Keratinocyte (primary cell): ENCODE results near the gene ABLIM2. TPM values are rescaled to one million over a fixed set of nuclear protein-coding genes. Genes with fewer than 3 reads are reported as not detected.

Source experiments
- DNase-seq: peaks from one replicate; pipeline ENCODE4 v3.0.0-alpha.2; 2011; ENCODE audit warnings: low read depth, missing footprints, low spot score
- FAIRE-seq: peaks from 2 replicates; lab custom pipeline; 2011; peaks lifted over from hg19 to GRCh38; lab: Jason Lieb, UNC
- H2AFZ ChIP-seq: 2 replicates; pipeline ENCODE4 v1.6.0; 2012; ENCODE audit warnings: low read length, control low read depth, inconsistent platforms; ENCODE audit not compliant: control insufficient read depth
- H3K27ac ChIP-seq: 2 replicates; pipeline ENCODE4 v1.5.1; 2011; ENCODE audit warnings: low read length; ENCODE audit not compliant: control insufficient read depth, insufficient read depth
- H3K27me3 ChIP-seq: 3 replicates; pipeline ENCODE4 v1.6.0; 2011; ENCODE audit warnings: low read length; ENCODE audit not compliant: control insufficient read depth, insufficient read depth; ENCODE audit errors: extremely low read depth
- H3K36me3 ChIP-seq, 2 experiments: 2 replicates in 1 of 2; 3 replicates in 1 of 2; pipeline ENCODE4 v1.5.1; 2011; ENCODE audit warnings: low read length in 2 of 2, mild to moderate bottlenecking in 1 of 2; ENCODE audit not compliant: control insufficient read depth in 2 of 2, insufficient read depth in 2 of 2; ENCODE audit errors: extremely low read depth in 1 of 2
- H3K4me1 ChIP-seq: 3 replicates; pipeline ENCODE4 v1.5.1; 2011; ENCODE audit warnings: low read length; ENCODE audit not compliant: control insufficient read depth, insufficient read depth; ENCODE audit errors: extremely low read depth
- H3K4me2 ChIP-seq: 3 replicates; pipeline ENCODE4 v1.6.0; 2011; ENCODE audit warnings: low read depth, low read length; ENCODE audit not compliant: control insufficient read depth, insufficient read depth; ENCODE audit errors: extremely low read depth
- H3K4me3 ChIP-seq, 3 experiments: fragments of 200-600 bp in 1 of 3; sonication (generic) in 1 of 3; 2 replicates in 2 of 3; 3 replicates in 1 of 3; pipeline ENCODE4 v1.5.1; 2011 to 2016; ENCODE audit warnings: low read length in 3 of 3, mild to moderate bottlenecking in 3 of 3, control low read depth in 2 of 3, inconsistent platforms in 1 of 3, low read depth in 1 of 3, mixed read lengths in 1 of 3, mixed run types in 1 of 3, moderate library complexity in 1 of 3; ENCODE audit not compliant: control insufficient read depth in 2 of 3, insufficient read depth in 2 of 3; ENCODE audit errors: extremely low read depth in 1 of 3
- H3K79me2 ChIP-seq: 2 replicates; pipeline ENCODE4 v1.6.0; 2012; ENCODE audit warnings: low read length; ENCODE audit not compliant: control insufficient read depth, insufficient read depth
- H3K9ac ChIP-seq: 3 replicates; pipeline ENCODE4 v1.6.0; 2011; ENCODE audit warnings: low read length; ENCODE audit not compliant: control insufficient read depth, insufficient read depth; ENCODE audit errors: extremely low read depth
- H3K9me1 ChIP-seq: 3 replicates; pipeline ENCODE4 v1.6.0; 2011; ENCODE audit warnings: low read length; ENCODE audit not compliant: control insufficient read depth, insufficient read depth; ENCODE audit errors: extremely low read depth
- H3K9me3 ChIP-seq: 2 replicates; pipeline ENCODE4 v1.5.1; 2012; ENCODE audit warnings: low read depth, low read length; ENCODE audit not compliant: control insufficient read depth
- H4K20me1 ChIP-seq: 3 replicates; pipeline ENCODE4 v1.6.0; 2011; ENCODE audit warnings: low read length; ENCODE audit not compliant: control insufficient read depth, insufficient read depth; ENCODE audit errors: extremely low read depth
- EZH2 ChIP-seq: IDR thresholded peaks from one replicate; pipeline ENCODE4 v1.6.1; 2012; ENCODE audit warnings: inconsistent platforms, mild to moderate bottlenecking, low read length, moderate library complexity
- dilution Hi-C: fragments of 300-500 bp; cut with MboI; formaldehyde crosslinking; loops from one replicate; pipeline ENCODE4 v1.7.0; 2020; ENCODE audit warnings: low sequenced_read_pairs; ENCODE audit not compliant: extremely low pct_ligation_motif_present
- polyA plus RNA-seq, 5 experiments: library from polyadenylated mRNA; depleted of rRNA in 3 of 5; stranded (reverse) in 3 of 5; stranded (forward) in 1 of 5; unstranded in 1 of 5; fragments of >200 nt; gene quantifications; 1 replicate in 1 of 5; 2 replicates in 3 of 5; 3 replicates in 1 of 5; pipeline versions ENCODE4 v1.2.1 to v1.2.3, GENCODE V29; 2011 to 2012; ENCODE audit warnings: missing spikeins in 2 of 5, low read depth in 1 of 5, low replicate concordance in 1 of 5
- TF ChIP-seq, protein P1 (sequence below), 3 experiments: IDR thresholded peaks in 1 of 3; conservative IDR thresholded peaks in 1 of 3; optimal IDR thresholded peaks in 1 of 3; 2 replicates in 2 of 3; 3 replicates in 1 of 3; pipeline versions ENCODE3 to v1.5.1; 2011; ENCODE audit warnings: low read length in 3 of 3, mild to moderate bottlenecking in 3 of 3, moderate library complexity in 2 of 3, control low read depth in 1 of 3, inconsistent platforms in 1 of 3; ENCODE audit not compliant: insufficient read depth in 2 of 3; ENCODE audit errors: extremely low read depth in 1 of 3

The ABLIM2 gene
- polyA plus RNA-seq, 1 donor (not counting 4 experiments of a cell fraction or from before 2014, with no cell fraction given): 0.94 TPM

DNA sequence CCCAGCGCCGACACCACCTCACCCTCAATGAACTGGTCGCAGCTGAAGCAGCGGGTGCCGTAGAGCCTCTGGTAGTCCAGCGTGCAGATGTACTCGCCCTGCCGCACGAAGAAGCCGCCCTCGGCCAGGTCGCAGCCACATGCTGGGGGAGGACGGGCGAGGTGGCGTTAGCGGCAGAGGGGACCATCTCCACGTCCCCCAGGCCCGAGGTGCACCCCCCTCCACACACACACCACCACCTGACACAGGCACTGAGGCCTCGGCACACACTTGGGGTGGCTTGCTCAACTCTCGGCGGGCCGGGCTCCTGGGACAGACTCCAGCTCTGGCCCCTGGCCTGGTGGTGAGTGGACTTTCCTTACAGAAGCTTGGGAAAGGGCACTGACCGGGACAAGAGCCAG, 61.5 kb downstream of the ABLIM2 start:
- no peak overlapping the region for H3K4me3 ChIP-seq
- H4K20me1 ChIP-seq: no peaks in the 10 kb centered on the region
- no peak overlapping the region for H3K4me2 ChIP-seq
- H3K4me1 ChIP-seq: peaks cover 9% of the 10 kb centered on the region
- H3K79me2 ChIP-seq: no peaks in the 10 kb centered on the region
- FAIRE-seq (no peak), DNase-seq (no peak)
- no peak overlapping the region for H3K27ac ChIP-seq
- no peak for TF ChIP-seq EZH2
- TF ChIP-seq, protein P1, sequence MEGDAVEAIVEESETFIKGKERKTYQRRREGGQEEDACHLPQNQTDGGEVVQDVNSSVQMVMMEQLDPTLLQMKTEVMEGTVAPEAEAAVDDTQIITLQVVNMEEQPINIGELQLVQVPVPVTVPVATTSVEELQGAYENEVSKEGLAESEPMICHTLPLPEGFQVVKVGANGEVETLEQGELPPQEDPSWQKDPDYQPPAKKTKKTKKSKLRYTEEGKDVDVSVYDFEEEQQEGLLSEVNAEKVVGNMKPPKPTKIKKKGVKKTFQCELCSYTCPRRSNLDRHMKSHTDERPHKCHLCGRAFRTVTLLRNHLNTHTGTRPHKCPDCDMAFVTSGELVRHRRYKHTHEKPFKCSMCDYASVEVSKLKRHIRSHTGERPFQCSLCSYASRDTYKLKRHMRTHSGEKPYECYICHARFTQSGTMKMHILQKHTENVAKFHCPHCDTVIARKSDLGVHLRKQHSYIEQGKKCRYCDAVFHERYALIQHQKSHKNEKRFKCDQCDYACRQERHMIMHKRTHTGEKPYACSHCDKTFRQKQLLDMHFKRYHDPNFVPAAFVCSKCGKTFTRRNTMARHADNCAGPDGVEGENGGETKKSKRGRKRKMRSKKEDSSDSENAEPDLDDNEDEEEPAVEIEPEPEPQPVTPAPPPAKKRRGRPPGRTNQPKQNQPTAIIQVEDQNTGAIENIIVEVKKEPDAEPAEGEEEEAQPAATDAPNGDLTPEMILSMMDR (optimal IDR thresholded peaks at IDR 0.05 in 1 of 3, IDR thresholded peaks at IDR 0.05 in 1 of 3, conservative IDR thresholded peaks at IDR 0.05 in 1 of 3; ENCODE audit: extremely low read depth in 1 of 3, insufficient read depth in 2 of 3, low read length in 3 of 3): no peak
- no peak overlapping the region for H2AFZ ChIP-seq
- H3K9me3 ChIP-seq: peaks cover 2% of the 10 kb centered on the region
- H3K36me3 ChIP-seq: no peaks in the 10 kb centered on the region
- H3K9ac ChIP-seq: no peak overlapping the region
- H3K9me1 ChIP-seq: no peaks in the 10 kb centered on the region
- peaks cover 4% of the 10 kb centered on the region for H3K27me3 ChIP-seq
- dilution Hi-C loops: no loop called here

DNA sequence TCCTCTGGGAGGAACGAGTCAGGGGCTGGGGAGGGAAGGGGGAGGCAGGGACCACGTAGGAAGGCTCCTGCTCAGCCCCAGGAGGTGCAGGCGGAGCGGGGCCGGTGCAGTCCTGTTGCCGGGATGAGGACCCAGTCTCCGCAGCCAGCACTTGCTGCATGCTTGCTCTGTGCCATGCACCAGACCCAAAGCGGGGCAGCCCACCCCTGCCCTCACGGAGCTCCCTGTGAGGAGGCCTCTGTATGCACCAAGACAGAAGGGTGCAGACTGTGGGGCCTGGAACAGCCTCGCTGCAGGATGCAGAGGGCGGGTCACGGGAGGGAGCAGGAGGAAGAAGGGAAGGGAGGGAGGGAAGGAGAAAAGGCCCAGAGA, 61.9 kb downstream of the ABLIM2 start:
- Histone ChIP-seq H3K4me3 (no peak overlapping the region), H4K20me1 (no peaks in the 10 kb centered on the region), H3K9me1 (no peaks in the 10 kb centered on the region), H3K4me1 (peaks cover 9% of the 10 kb centered on the region), H3K27ac (no peak overlapping the region), H3K27me3 (no peaks in the 10 kb centered on the region), H3K9ac (no peak overlapping the region), H2AFZ (no peak overlapping the region), H3K36me3 (no peaks in the 10 kb centered on the region), H3K4me2 (no peak overlapping the region), H3K9me3 (peaks cover 2% of the 10 kb centered on the region), H3K79me2 (no peaks in the 10 kb centered on the region)
- DNase-seq (no peak), FAIRE-seq (no peak)
- dilution Hi-C loops: no loop called here
- TF ChIP-seq, protein P1 (optimal IDR thresholded peaks at IDR 0.05 in 1 of 3, IDR thresholded peaks at IDR 0.05 in 1 of 3, conservative IDR thresholded peaks at IDR 0.05 in 1 of 3; ENCODE audit: extremely low read depth in 1 of 3, insufficient read depth in 2 of 3, low read length in 3 of 3): no peak
